K562 (cell line): ENCODE measurements around the gene LRP10.

Source experiments
- CTCF ChIP-seq, 3 experiments: IDR thresholded peaks in 2 of 3; conservative IDR thresholded peaks in 1 of 3; 2 replicates each; pipeline ENCODE4 v1.5.1; 2011 to 2012; ENCODE audit warnings: low read length in 3 of 3, mild to moderate bottlenecking in 3 of 3, control low read depth in 2 of 3, improper control_type of control experiment in 1 of 3, inconsistent platforms in 1 of 3, low read depth in 1 of 3, mixed read lengths in 1 of 3, moderate library complexity in 1 of 3; ENCODE audit not compliant: insufficient read depth in 2 of 3
- ETS1 ChIP-seq: conservative IDR thresholded peaks from 2 replicates; pipeline ENCODE4 v1.6.1; 2011; ENCODE audit warnings: low read depth, mild to moderate bottlenecking, low read length; ENCODE audit not compliant: control insufficient read depth
- EZH2 ChIP-seq: IDR thresholded peaks from 2 replicates; pipeline ENCODE4 v1.6.1; 2012; ENCODE audit warnings: low read depth, mild to moderate bottlenecking, inconsistent platforms, low read length, borderline replicate concordance
- GABPB2 ChIP-seq: fragments of 250-450 bp; sonication (Bioruptor Pico); conservative IDR thresholded peaks from 2 replicates; pipeline ENCODE4 v1.5.1; 2021; ENCODE audit warnings: mild to moderate bottlenecking
- HNRNPL ChIP-seq: fragments of 200-400 bp; formaldehyde crosslinking; IDR thresholded peaks from 2 replicates; pipeline ENCODE4 v1.6.1; 2017; ENCODE audit warnings: low read depth, mild to moderate bottlenecking, low read length
- POLR2A ChIP-seq: fragments of 450-650 bp; conservative IDR thresholded peaks from 2 replicates; pipeline ENCODE4 v1.6.1; 2016
- SETDB1 ChIP-seq: IDR thresholded peaks from one replicate; pipeline ENCODE4 v1.6.1; 2012; ENCODE audit warnings: low read length, control low read depth, inconsistent platforms
- ZC3H4 ChIP-seq: sonication (generic); formaldehyde crosslinking; IDR thresholded peaks from 2 replicates; pipeline ENCODE4 v1.9.0; 2021; ENCODE audit warnings: missing genetic modification reagents, borderline replicate concordance
- TF ChIP-seq, protein P1 (sequence below): fragments of 250-450 bp; sonication (Bioruptor Pico); IDR thresholded peaks from 2 replicates; pipeline ENCODE4 v1.8.0; 2022; ENCODE audit warnings: moderate library complexity, mild to moderate bottlenecking, inconsistent platforms

DNA sequence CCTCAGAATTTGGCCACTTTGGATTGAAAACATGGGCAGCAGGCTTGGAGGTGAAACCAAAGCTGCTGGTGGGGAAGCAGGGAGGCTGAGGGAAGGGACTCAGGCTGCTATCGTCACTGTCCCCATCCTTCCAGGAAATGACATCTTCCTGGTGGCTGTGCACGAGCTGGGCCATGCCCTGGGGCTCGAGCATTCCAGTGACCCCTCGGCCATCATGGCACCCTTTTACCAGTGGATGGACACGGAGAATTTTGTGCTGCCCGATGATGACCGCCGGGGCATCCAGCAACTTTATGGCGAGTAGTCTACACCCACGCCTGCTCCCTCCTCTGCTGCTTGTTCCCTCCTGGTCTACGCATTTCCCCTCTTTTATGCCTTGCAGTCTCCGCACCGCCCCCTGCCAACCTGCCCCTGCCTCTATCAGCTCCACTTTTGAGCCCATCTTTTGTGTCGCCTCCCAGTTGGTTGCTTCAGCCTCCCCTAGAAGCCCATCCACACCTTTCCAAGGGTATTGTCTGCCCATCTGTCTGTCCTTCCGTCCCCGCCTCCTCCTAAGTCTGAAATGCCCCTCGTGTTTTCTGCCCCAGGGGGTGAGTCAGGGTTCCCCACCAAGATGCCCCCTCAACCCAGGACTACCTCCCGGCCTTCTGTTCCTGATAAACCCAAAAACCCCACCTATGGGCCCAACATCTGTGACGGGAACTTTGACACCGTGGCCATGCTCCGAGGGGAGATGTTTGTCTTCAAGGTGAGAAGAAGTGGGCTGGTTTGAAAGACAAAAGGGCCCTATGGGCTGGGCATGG is 28.2 kb upstream of the LRP10 start:
- TF ChIP-seq CTCF (IDR thresholded peaks at IDR 0.05 in 2 of 3, conservative IDR thresholded peaks at IDR 0.05 in 1 of 3; ENCODE audit: insufficient read depth in 2 of 3, low read depth in 1 of 3, low read length in 3 of 3) (no peak), ETS1 (no peak), SETDB1 (no peak), POLR2A (no peak), HNRNPL (no peak), EZH2 (no peak), GABPB2 (no peak), ZC3H4 (CRISPR knock-in tag) (no peak)
- TF ChIP-seq, protein P1, sequence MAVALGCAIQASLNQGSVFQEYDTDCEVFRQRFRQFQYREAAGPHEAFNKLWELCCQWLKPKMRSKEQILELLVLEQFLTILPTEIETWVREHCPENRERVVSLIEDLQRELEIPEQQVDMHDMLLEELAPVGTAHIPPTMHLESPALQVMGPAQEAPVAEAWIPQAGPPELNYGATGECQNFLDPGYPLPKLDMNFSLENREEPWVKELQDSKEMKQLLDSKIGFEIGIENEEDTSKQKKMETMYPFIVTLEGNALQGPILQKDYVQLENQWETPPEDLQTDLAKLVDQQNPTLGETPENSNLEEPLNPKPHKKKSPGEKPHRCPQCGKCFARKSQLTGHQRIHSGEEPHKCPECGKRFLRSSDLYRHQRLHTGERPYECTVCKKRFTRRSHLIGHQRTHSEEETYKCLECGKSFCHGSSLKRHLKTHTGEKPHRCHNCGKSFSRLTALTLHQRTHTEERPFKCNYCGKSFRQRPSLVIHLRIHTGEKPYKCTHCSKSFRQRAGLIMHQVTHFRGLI (CRISPR knock-in tag) = no peak
